Mesenchymal stem cell (in vitro differentiated cells and primary cell): ENCODE data around the gene ATAD3A.
"Not testable (repeated sequence)": the region's sequence is repeated elsewhere in the genome, so short reads cannot be mapped to it uniquely, and the experiment has no call there.

Source experiments
- DNase-seq: peaks from one replicate; pipeline ENCODE4 v3.0.0-alpha.2; 2013
- H2AFZ ChIP-seq: one replicate; pipeline ENCODE4 v1.6.1; 2013; ENCODE audit warnings: low read depth, mild to moderate bottlenecking, control low read depth, inconsistent platforms, low read length, moderate library complexity
- H2AK5ac ChIP-seq: 2 replicates; pipeline ENCODE4 v1.6.1; 2013; ENCODE audit warnings: low read length, moderate library complexity, mild to moderate bottlenecking, inconsistent platforms; ENCODE audit not compliant: severe bottlenecking
- H2BK120ac ChIP-seq: one replicate; pipeline ENCODE4 v1.6.1; 2013; ENCODE audit warnings: low read depth, mild to moderate bottlenecking, inconsistent platforms, low read length, moderate library complexity
- H2BK12ac ChIP-seq, 2 experiments: one replicate each; pipeline ENCODE4 v1.6.1; 2013; ENCODE audit warnings: inconsistent platforms in 2 of 2, low read length in 2 of 2, mild to moderate bottlenecking in 2 of 2, moderate library complexity in 2 of 2, control low read depth in 1 of 2
- H2BK15ac ChIP-seq: one replicate; pipeline ENCODE4 v1.6.1; 2013; ENCODE audit warnings: mild to moderate bottlenecking, low read depth, inconsistent platforms; ENCODE audit not compliant: poor library complexity, severe bottlenecking
- H2BK5ac ChIP-seq: 2 replicates; pipeline ENCODE4 v1.6.1; 2013; ENCODE audit warnings: low read depth, mild to moderate bottlenecking, low read length, control low read depth, inconsistent platforms; ENCODE audit not compliant: poor library complexity, severe bottlenecking
- H3K14ac ChIP-seq, 2 experiments: one replicate each; pipeline ENCODE4 v1.6.1; 2013; ENCODE audit warnings: inconsistent platforms in 2 of 2, low read length in 2 of 2, control low read depth in 1 of 2, mild to moderate bottlenecking in 1 of 2, moderate library complexity in 1 of 2
- H3K18ac ChIP-seq, 2 experiments: one replicate each; pipeline ENCODE4 v1.6.1; 2013; ENCODE audit warnings: inconsistent platforms in 2 of 2, low read length in 2 of 2, control low read depth in 1 of 2, low read depth in 1 of 2, mild to moderate bottlenecking in 1 of 2
- H3K23ac ChIP-seq, 2 experiments: one replicate each; pipeline ENCODE4 v1.6.1; 2013; ENCODE audit warnings: inconsistent platforms in 2 of 2, low read length in 2 of 2, mild to moderate bottlenecking in 2 of 2, moderate library complexity in 2 of 2, control low read depth in 1 of 2
- H3K27ac ChIP-seq: 2 replicates; pipeline ENCODE4 v1.5.1; 2013; ENCODE audit warnings: mild to moderate bottlenecking, moderate library complexity, low read length, control low read depth, inconsistent platforms; ENCODE audit not compliant: poor library complexity, severe bottlenecking
- H3K27me3 ChIP-seq, 2 experiments: 2 replicates each; pipeline versions ENCODE4 v1.6.1 to v1.7.0; 2013; ENCODE audit warnings: low read length in 2 of 2, mild to moderate bottlenecking in 2 of 2, moderate library complexity in 2 of 2, control low read depth in 1 of 2, inconsistent platforms in 1 of 2; ENCODE audit not compliant: control insufficient read depth in 1 of 2, insufficient read depth in 1 of 2
- H3K36me3 ChIP-seq, 2 experiments: 2 replicates each; pipeline versions ENCODE4 v1.6.1 to v1.7.0; 2013; ENCODE audit warnings: low read length in 2 of 2, control low read depth in 1 of 2, inconsistent platforms in 1 of 2, low read depth in 1 of 2, mild to moderate bottlenecking in 1 of 2; ENCODE audit not compliant: insufficient read depth in 2 of 2, control insufficient read depth in 1 of 2
- H3K4ac ChIP-seq, 2 experiments: one replicate each; pipeline ENCODE4 v1.6.1; 2013; ENCODE audit warnings: inconsistent platforms in 2 of 2, low read length in 2 of 2, mild to moderate bottlenecking in 2 of 2, moderate library complexity in 2 of 2, control low read depth in 1 of 2, low read depth in 1 of 2
- H3K4me1 ChIP-seq: 2 replicates; pipeline ENCODE4 v1.6.1; 2013; ENCODE audit warnings: low read depth, low read length, control low read depth; ENCODE audit not compliant: control insufficient read depth, insufficient read depth
- H3K4me2 ChIP-seq: 2 replicates; pipeline ENCODE4 v1.6.1; 2013; ENCODE audit warnings: low read length, mild to moderate bottlenecking, inconsistent platforms; ENCODE audit not compliant: poor library complexity, severe bottlenecking
- H3K4me3 ChIP-seq, 2 experiments: 2 replicates each; pipeline versions ENCODE4 v1.5.1 to v1.7.0; 2013; ENCODE audit warnings: low read length in 2 of 2, mild to moderate bottlenecking in 2 of 2, control low read depth in 1 of 2, low read depth in 1 of 2; ENCODE audit not compliant: insufficient read depth in 1 of 2
- H3K79me1 ChIP-seq: replicated peaks from 2 replicates; pipeline ENCODE4 v1.6.1; 2013; ENCODE audit warnings: mild to moderate bottlenecking, control low read depth, low read length, inconsistent platforms; ENCODE audit not compliant: poor library complexity, severe bottlenecking
- H3K9ac ChIP-seq: 2 replicates; pipeline ENCODE4 v1.7.0; 2013; ENCODE audit warnings: mild to moderate bottlenecking, low read length, moderate library complexity
- H3K9me3 ChIP-seq: 2 replicates; pipeline ENCODE4 v1.7.0; 2013; ENCODE audit warnings: mild to moderate bottlenecking, low read length; ENCODE audit not compliant: control insufficient read depth
- H4K8ac ChIP-seq: one replicate; pipeline ENCODE4 v1.6.1; 2013; ENCODE audit warnings: inconsistent platforms, mild to moderate bottlenecking, low read length, moderate library complexity
- H4K91ac ChIP-seq: one replicate; pipeline ENCODE4 v1.6.1; 2013; ENCODE audit warnings: mild to moderate bottlenecking, low read length, inconsistent platforms
- WGBS: methylation state at CpG from one replicate; pipeline ENCODE4 v1.1.7; 2013; ENCODE audit warnings: mixed read lengths; 5-methylcytosine and 5-hydroxymethylcytosine counted together

ATAD3A gene

DNA sequence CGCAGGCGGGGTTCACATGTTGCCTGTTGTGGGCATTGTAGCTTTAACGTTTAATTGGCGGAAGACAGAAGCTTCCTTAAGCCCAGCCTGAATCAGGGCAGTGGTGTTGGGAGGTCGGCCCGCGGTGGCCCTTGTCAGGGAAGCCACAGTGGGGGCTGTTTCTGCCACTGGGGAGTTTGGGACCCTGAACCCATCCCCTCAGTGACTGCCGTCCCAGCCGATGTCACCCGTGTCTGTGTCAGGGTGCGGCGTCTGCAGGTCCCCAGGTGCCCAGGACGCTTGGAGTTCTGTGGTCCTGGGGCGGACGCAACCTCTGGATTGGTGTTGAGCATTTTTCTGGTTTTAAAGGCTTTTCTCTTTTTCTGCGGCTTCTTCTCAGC is 31.5 kb upstream of the ATAD3A start:
- not testable (repeated sequence) for H3K4ac ChIP-seq, H3K4me1 ChIP-seq, H2BK12ac ChIP-seq, H3K4me3 ChIP-seq, H3K18ac ChIP-seq, H2BK15ac ChIP-seq, H3K9me3 ChIP-seq, H2AFZ ChIP-seq, H2BK5ac ChIP-seq, H3K27me3 ChIP-seq, H2AK5ac ChIP-seq, H4K91ac ChIP-seq, H2BK120ac ChIP-seq, DNase-seq, H3K4me2 ChIP-seq, H4K8ac ChIP-seq, H3K9ac ChIP-seq, H3K23ac ChIP-seq, H3K27ac ChIP-seq, H3K14ac ChIP-seq
- Histone ChIP-seq H3K36me3 (peaks cover 51 to 82% of the 10 kb centered on the region in 2 experiments), H3K79me1 (peaks cover 34% of the 10 kb centered on the region)
- 98% methylated on average over 14 of the region's 16 CpGs for WGBS

DNA sequence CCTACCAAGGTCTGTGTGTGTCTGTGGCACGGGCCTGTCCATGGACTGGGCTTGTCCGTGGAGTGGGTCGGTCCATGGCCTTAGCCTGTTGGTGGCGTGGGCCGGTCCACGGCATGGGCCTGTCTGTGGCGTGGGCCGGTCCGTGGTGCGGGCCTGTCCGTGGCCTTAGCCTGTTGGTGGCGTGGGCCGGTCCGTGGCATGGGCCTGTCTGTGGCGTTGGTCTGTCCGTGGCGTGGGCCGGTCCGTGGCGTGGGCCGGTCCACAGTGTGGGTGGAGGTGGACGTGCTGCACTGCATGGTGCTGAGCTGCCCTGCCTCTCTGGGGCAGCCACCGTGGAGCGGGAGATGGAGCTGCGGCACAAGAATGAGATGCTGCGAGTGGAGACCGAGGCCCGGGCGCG is 30.2 kb upstream of the ATAD3A start:
- not testable (repeated sequence) for DNase-seq

DNA sequence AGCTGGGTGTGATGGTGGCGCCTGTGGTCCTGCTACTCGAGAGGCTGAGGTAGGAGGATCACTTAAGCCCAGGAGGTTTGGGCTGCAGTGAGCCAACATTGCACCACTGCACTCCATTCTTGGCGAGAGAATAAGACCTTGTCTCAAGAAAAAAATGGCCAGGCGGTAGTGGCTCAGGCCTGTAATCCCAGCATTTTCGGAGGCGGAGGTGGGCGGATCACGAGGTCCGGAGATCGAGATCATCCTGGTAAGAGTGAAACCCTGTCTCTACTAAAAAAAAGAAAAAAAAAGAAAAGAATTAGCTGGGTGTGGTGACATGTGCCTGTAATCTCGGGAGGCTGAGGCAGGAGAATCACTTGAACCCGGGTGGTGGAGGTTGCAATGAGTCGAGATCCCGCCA is 29.1 kb upstream of the ATAD3A start:
- Histone ChIP-seq H2BK15ac (no peak overlapping the region), H3K9ac (no peak overlapping the region), H2BK12ac (no peak overlapping the region), H3K27ac (no peak overlapping the region), H2BK5ac (no peak overlapping the region), H3K4ac (no peak overlapping the region), H2BK120ac (no peak overlapping the region), H3K4me2 (no peak overlapping the region), H2AFZ (no peak overlapping the region), H3K18ac (no peak overlapping the region), H3K4me3 (no peak overlapping the region), H3K14ac (no peak overlapping the region), H3K79me1 (peaks cover 43% of the 10 kb centered on the region), H2AK5ac (no peak overlapping the region), H3K23ac (no peak overlapping the region), H3K27me3 (no peaks in the 10 kb centered on the region), H3K9me3 (no peaks in the 10 kb centered on the region), H3K4me1 (peaks cover 3% of the 10 kb centered on the region), H4K91ac (no peak overlapping the region), H4K8ac (no peak overlapping the region), H3K36me3 (peaks cover 48 to 89% of the 10 kb centered on the region in 2 experiments)
- WGBS: 100% methylated on average over 8 of the region's 14 CpGs
- DNase-seq: no peak

More for the DNA sequence above, 30.2 kb upstream of the ATAD3A start:
- not testable (repeated sequence) for H3K4me1 ChIP-seq, H3K9me3 ChIP-seq, H3K4me2 ChIP-seq, H3K27me3 ChIP-seq, H3K4ac ChIP-seq, H2BK120ac ChIP-seq, H2BK5ac ChIP-seq, H2BK12ac ChIP-seq, H2BK15ac ChIP-seq, H2AK5ac ChIP-seq, H3K18ac ChIP-seq, H3K27ac ChIP-seq, H3K9ac ChIP-seq, H2AFZ ChIP-seq, H3K23ac ChIP-seq, H4K8ac ChIP-seq, H3K4me3 ChIP-seq, H3K14ac ChIP-seq
- Histone ChIP-seq H3K36me3 (peaks cover 50 to 89% of the 10 kb centered on the region in 2 experiments), H4K91ac (peak overlapping the region; percentile 43), H3K79me1 (peaks cover 39% of the 10 kb centered on the region)
- 99% methylated on average over 10 of the region's 30 CpGs for WGBS

DNA sequence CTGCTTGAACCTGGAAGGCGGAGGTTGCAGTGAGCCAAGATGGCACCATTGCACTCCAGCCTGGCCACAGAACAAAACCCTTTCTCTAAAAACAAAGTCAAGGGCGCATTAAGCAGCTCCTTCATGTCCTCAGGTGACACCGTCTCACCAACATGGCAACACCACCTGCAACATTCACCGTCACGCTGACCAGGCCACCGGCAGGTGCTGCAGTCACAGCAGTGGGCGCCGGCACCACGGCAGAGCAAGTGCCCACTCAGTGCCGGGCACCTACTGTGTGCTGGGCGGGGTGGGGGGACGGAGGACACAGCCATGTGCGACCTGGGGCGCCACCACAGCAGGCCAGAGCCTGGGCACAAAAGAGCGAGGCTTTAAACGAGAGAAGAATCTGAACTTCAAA is 28.2 kb upstream of the ATAD3A start:
- H3K4me3 ChIP-seq: no peak overlapping the region
- no peak overlapping the region for H3K9ac ChIP-seq
- no peak for DNase-seq
- H3K27ac ChIP-seq: no peak overlapping the region
- H2AFZ ChIP-seq: no peak overlapping the region
- H2BK12ac ChIP-seq: no peak overlapping the region
- no peak overlapping the region for H3K23ac ChIP-seq
- no peak overlapping the region for H4K8ac ChIP-seq
- H3K9me3 ChIP-seq: no peaks in the 10 kb centered on the region
- 98% methylated on average over 16 of the region's 16 CpGs for WGBS
- no peak overlapping the region for H3K18ac ChIP-seq
- no peak overlapping the region for H2BK5ac ChIP-seq
- H2BK120ac ChIP-seq: no peak overlapping the region
- H3K14ac ChIP-seq: no peak overlapping the region
- H3K79me1 ChIP-seq: peaks cover 40% of the 10 kb centered on the region
- H3K27me3 ChIP-seq: no peaks in the 10 kb centered on the region
- H2BK15ac ChIP-seq: no peak overlapping the region
- no peak overlapping the region for H3K4me2 ChIP-seq
- no peak overlapping the region for H4K91ac ChIP-seq
- peaks cover 3% of the 10 kb centered on the region for H3K4me1 ChIP-seq
- H2AK5ac ChIP-seq: no peak overlapping the region
- H3K36me3 ChIP-seq: peaks cover 51 to 91% of the 10 kb centered on the region in 2 experiments
- no peak overlapping the region for H3K4ac ChIP-seq
